ENCODE results near the gene LRIG3. TPM values are rescaled to one million over a fixed set of nuclear protein-coding genes. Genes with fewer than 3 reads are reported as not detected.

Gene LRIG3
- total RNA-seq, 2 donors from 2014 or later, result 68.6 to 71.6 TPM

GRCh38 chr12:58965568-58965967 lies 45.3 kb upstream of the LRIG3 start:
- H3K27ac ChIP-seq, result no peak overlapping the region
- DNase-seq, result no peak
- no peaks in the 10 kb centered on the region for H3K9me3 ChIP-seq
- no peaks in the 10 kb centered on the region for H3K4me1 ChIP-seq
- H3K4me3 ChIP-seq, result no peak overlapping the region
- no peak for ATAC-seq
- 78 to 99% methylated on average over 3 of the region's 3 CpGs for WGBS, 2 donors
- no peaks in the 10 kb centered on the region for H3K36me3 ChIP-seq (replicated peaks in 1 of 2; ENCODE audit: insufficient read depth in 1 of 2, low read depth in 2 of 2)
- no peaks in the 10 kb centered on the region for H3K27me3 ChIP-seq
- TF ChIP-seq POLR2A (IDR thresholded peaks at IDR 0.05) (no peak), CTCF (IDR thresholded peaks at IDR 0.05) (no peak)
- intact Hi-C loops (cut with DNase I), result no loop called here

- no peak overlapping the region for H3K27ac ChIP-seq
- intact Hi-C loops (cut with DNase I), result no loop called here
- H3K4me3 ChIP-seq, result no peak overlapping the region
- H3K36me3 ChIP-seq (replicated peaks in 1 of 2; ENCODE audit: insufficient read depth in 1 of 2, low read depth in 2 of 2), result no peaks in the 10 kb centered on the region
- DNase-seq (no peak), ATAC-seq (no peak)
- 79 to 93% methylated on average over 1 of the region's 1 CpG for WGBS, 2 donors
- TF ChIP-seq POLR2A (IDR thresholded peaks at IDR 0.05), result no peak
- TF ChIP-seq CTCF (IDR thresholded peaks at IDR 0.05), result no peak
- H3K4me1 ChIP-seq, result peaks cover 5% of the 10 kb centered on the region
- no peaks in the 10 kb centered on the region for H3K9me3 ChIP-seq
- no peaks in the 10 kb centered on the region for H3K27me3 ChIP-seq
Observed at GRCh38 chr12:58963844-58964243, 43.5 kb upstream of the LRIG3 start.

- Histone ChIP-seq H3K4me3 (no peak overlapping the region), H3K27me3 (no peaks in the 10 kb centered on the region), H3K4me1 (peaks cover 5% of the 10 kb centered on the region), H3K36me3 (replicated peaks in 1 of 2; ENCODE audit: insufficient read depth in 1 of 2, low read depth in 2 of 2) (no peaks in the 10 kb centered on the region), H3K27ac (no peak overlapping the region), H3K9me3 (no peaks in the 10 kb centered on the region)
- intact Hi-C loops (cut with DNase I), result no loop called here
- TF ChIP-seq POLR2A (IDR thresholded peaks at IDR 0.05) (no peak), CTCF (IDR thresholded peaks at IDR 0.05) (no peak)
- no peak for ATAC-seq
- WGBS, 2 donors, result 75 to 84% methylated on average over 4 of the region's 4 CpGs
- DNase-seq, result no peak
Observed at GRCh38 chr12:58961906-58962305, 41.6 kb upstream of the LRIG3 start.

- TF ChIP-seq CTCF (IDR thresholded peaks at IDR 0.05) (no peak), POLR2A (IDR thresholded peaks at IDR 0.05) (no peak)
- H3K27ac ChIP-seq, result no peak overlapping the region
- intact Hi-C loops (cut with DNase I), result no loop called here
Observed at GRCh38 chr12:58961166-58961565, 40.9 kb upstream of the LRIG3 start.

GRCh38 chr12:58959639-58960300 lies 39.5 kb upstream of the LRIG3 start:
- WGBS, 2 donors, result 12 to 16% methylated on average over 1 of the region's 1 CpG
- Histone ChIP-seq H3K4me3 (no peak overlapping the region), H3K27ac (no peak overlapping the region)

More at GRCh38 chr12:58961166-58961565, 40.9 kb upstream of the LRIG3 start:
- no peak for ATAC-seq
- DNase-seq, result no peak
- Histone ChIP-seq H3K36me3 (replicated peaks in 1 of 2; ENCODE audit: insufficient read depth in 1 of 2, low read depth in 2 of 2) (no peaks in the 10 kb centered on the region), H3K4me3 (no peak overlapping the region), H3K9me3 (no peaks in the 10 kb centered on the region), H3K4me1 (peaks cover 5% of the 10 kb centered on the region), H3K27me3 (no peaks in the 10 kb centered on the region)
- WGBS, 2 donors, result 73 to 86% methylated on average over 3 of the region's 3 CpGs

More at GRCh38 chr12:58959639-58960300, 39.5 kb upstream of the LRIG3 start:
- intact Hi-C loops (cut with DNase I), result no loop called here
- Histone ChIP-seq H3K36me3 (replicated peaks in 1 of 2; ENCODE audit: insufficient read depth in 1 of 2, low read depth in 2 of 2) (no peaks in the 10 kb centered on the region), H3K4me1 (peaks cover 5% of the 10 kb centered on the region), H3K27me3 (no peaks in the 10 kb centered on the region), H3K9me3 (no peaks in the 10 kb centered on the region)
- DNase-seq (no peak), ATAC-seq (no peak)
- TF ChIP-seq POLR2A (IDR thresholded peaks at IDR 0.05), result no peak
- no peak for TF ChIP-seq CTCF (IDR thresholded peaks at IDR 0.05)
